ENCODE data around the gene TAF3.

TAF3 gene

DNA sequence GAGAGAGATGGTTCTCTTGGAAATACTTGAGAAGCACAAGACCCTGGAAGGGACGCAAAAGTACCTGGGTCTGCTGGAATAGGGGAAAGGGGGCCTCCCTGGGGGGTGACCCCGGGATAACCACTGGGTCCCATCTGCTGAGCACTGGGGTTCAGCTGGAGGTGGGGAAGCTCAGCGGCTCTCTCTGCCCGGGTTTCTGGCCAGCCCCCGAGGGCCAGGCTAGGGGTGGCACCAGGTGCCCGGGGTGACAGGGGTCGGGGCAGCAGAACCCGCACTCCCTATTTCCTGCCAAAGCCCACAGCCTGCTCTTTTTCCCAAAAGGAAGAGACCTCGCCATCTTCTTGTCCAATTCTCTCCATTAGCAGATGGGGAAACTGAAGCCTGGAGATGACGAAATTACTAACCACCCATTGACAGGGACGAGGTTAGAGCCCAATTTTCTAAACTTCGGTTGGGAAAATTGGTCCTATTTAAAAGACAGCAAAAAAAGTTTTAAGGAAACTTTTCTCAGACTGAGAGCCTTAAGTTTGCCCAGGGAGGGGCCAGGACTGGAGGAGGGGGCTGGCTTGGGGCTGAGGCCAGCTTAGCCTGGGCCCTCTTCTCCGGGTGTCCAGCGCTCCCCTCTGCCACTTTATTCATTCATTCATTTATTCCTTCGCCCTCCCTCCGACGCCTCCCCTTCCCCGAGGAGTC is 218.3 kb downstream of the TAF3 start:
- no peak for FAIRE-seq

DNA sequence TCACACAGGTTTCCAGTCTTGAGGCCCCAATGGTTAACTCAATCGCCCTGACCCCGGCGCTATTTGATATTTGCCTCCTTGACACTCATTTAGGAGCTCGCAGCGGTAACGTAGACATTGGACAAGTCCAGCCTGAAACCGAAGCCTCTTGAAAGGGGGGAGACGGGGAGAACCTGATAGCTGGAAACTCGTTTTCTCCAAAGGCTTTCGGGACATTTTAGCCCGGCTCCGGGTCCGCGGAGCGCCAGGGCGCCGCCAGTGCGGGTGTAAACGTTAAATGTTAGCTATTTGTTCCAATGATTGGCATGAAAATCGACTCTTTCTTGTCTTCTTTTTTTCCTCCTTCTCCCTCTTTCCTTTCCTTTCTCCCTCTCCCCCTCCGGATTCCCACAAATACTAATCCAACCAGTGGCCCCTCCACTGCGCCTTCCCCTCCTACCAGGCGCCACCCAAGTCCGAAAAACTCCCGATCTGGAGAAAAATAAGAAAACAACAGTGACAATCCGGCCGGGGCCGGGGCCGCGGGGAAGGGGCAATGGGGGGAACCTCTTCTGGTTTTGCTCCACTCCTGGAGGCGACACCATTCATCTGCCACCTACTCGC is 219.0 kb downstream of the TAF3 start:
- FAIRE-seq: no peak

DNA sequence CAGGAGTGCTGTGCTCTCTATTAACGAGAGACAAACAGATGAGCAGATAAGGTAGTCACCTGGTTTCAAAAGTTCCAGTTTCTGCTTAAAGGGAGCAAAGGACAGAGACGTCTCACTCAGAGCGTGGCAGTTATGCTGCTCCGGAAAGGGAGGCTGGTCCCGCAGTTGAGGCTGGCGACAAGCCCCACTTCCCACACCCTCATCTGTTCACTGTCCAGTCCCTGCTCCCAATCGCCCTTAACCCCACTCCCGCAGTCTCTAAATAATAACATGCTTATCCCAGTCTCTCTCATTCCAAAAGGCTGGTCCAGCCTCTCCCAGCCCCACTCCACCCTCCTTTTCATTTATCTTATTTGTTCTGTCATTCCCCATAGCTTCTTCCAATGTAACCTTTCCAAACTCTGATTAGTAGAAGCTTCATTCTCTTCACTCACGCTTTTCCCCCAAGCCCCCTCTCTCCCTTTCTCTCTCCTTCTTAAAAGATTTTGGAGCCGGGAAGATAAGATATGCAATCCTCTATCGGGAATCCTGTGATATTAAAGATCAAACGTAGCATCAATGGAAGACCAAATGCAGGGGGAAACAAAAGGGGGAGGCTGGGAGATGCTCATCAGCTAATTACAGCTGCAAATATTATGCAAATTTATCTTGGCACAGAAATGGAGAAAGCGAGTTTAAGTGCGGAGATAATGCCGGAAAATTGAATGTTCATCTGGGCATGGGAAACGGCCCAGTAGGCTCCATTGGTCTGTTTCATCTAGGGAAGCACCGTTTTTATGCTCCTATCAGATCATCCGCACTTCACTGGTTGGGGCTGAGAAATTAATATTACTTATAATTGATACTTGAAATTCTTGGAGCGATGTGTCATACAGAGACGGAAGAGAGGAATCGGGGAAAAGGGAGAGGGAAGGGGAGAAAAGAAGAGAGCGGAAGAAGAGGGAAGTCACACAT is 219.9 kb downstream of the TAF3 start:
- FAIRE-seq: no peak

DNA sequence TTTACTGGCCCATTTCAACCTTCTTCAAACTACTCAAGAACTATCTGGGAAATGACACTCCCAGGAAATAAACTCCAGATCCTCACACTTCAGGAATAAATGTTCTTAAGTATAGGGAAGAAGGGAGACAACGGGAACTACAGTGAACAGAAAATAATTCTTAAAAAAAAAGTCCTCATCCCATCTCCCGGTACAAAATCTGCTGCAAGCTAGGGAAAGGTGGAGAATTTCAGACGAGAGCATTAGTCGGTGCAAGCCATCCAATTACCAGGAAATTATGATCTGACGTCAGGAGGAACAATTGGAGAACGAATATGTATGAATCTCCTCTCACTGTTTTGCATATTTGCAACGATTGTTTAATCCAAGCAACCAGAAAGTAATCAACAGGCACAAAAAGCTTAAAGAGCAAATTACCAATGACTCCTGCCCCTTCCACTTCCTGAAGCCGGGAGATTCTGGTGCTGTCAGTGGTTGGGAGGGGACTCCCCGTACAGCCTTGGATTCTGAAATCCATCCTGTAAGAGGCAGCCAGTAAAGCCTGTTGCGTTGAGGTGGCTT is 221.1 kb downstream of the TAF3 start:
- no peak for FAIRE-seq

DNA sequence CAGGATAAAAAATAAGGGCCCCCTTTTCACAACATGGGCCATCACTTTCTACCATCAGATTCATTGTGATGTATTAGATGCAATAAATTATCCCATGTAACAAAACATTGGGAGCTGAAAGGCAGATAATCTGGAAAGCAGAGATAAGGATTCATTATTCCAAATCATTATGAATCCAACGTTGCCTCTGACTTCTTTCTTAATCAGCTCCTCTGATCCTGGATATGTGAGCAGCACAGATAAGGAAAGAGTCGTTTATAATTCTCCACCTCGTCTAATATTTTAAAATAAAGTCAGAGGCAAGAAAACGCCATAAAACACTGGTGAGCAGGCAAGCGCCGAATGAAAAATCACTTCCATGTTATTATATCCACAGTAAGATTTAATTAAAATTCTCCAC is 222.3 kb downstream of the TAF3 start:
- no peak for FAIRE-seq

DNA sequence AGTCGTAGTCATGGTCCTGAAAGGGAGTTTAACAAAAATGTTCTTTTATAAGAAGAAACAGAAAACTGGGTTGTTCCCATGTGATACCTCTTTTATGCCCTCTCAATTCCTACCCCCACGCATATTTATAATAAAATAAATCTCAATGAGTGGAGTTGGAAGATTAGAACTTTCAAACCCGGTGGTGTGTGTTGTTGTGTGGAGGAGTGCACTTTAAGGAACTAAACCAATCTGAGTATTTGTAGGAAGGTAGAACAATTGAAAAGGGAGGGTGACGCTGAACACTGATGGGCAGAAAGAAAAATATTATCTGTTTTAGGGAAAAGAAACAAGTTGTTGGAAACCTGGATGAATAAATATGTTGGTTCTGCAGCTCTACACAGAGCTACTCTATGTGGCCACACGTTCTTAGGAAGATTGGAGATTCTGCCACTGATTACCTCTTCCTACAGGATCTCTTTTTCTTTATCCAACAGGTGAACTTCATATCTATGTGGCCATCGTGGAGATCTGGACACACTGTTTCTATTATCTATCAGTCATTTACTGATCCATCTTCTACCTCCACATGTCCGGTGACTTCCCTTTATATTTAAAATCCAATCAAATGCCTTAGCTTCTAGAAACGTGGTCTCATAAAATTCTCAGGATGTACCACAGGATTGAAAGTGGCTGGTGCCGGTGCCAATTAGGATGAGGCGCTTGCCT is 223.1 kb downstream of the TAF3 start:
- no peak for FAIRE-seq

DNA sequence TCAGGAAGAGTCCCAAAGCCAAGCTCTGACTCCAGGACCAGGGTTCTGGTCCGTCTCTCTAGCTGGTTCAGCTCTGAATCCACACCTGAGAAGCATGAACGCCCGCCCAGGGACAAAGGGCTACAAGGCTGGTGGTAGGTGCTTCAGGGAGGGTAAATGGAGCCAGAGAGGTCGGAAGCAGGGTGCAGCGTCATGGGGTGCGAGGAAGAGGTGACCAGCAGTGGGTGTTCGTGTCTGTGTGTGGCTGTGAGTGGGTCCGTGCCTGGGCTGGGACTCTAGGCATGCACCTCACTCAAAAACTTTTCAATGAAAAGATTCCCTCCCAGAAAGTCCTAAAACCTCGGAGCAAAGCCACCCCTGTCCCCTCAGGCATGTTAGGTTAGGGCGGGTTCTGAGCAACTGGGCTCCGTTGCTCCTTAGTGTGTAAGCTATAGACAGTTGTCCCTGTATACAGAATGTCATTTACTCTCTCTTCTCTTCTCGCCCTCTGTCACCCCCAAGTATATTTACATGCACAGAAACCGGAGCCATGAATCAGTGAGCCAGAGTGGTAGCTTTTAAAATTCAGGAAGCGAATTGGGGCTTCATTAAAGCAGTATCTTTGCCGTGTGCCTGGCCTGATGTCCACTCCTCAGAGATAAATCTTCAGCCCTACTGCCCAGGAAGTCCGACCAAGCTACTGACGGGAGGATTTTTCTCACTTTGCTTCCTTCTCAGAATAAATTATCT is 223.9 kb downstream of the TAF3 start:
- FAIRE-seq: no peak

DNA sequence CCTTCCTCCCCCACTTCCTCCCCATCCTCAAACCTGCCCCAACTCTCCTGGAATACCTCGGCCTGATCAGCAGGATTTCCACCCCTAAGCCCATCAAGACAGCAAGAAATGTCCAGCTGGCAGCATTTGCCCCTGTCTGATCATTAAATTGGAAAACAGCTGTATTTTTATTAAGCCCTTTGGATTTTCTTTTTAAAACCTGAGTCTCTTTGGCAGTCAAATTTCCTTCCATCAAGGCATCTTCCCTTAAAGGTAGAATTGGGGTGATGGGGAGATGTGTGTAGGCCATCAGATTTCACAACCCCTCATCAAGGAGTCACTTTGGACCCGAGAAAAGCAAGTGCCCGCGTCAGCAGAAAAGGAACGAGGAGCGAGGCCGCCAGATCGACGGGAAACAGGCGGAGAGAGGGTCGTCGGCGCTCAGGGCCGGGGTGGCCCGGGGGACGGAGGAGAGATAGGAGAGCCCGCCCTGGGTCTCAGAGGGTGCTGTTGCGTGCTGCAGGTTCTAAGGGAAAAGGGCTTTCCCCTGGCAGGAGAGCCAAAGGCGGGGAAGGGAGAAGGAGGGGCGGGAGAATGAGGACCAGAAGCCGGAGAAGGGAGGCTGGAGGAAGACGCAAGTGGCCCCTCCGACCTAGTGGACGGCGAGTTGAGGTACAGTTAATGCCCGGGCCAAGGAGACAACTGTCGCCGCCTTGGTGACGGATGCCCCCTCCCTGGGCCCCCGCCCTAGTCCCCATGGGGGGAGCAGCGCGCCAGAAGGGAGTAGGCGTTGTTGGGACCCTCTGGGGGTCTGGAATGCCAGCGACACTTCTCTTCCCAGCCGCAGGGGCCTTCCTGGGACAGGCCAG is 224.6 kb downstream of the TAF3 start:
- FAIRE-seq: no peak

DNA sequence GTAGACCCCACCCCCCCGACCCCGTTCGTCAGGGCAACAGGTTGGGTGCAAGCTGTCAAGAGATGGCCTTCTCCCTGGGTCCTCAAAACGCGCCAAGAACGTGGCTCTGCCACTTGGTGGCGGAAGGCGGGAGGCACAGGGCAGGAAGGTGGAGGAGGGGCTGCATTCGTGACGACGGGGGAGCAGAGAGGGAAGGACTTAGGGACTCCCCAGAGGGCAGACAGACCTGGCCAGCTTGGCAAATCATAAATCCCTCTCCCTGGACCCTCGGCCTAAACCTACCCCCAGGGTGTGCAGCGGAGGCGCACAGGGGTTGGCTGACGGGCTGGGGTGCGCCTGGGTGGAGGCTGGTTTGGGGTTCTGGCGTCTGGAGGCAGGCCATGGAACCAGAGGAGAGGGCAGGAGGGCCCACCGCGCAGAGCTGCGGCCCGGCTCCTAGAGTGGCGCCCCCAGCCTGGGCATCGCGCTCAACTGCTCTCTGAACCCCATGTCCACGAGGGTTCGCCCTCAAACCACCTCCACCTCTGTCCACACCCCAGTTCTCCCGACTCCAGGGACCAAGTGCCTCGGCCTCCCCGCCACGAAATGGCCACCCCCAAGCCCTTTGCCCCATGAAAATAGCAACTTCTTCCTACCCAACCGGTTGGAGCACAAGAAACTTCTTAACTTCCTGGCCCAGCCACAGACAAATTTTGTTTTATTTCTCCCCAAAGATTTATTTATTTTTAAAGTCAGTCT is 225.4 kb downstream of the TAF3 start:
- FAIRE-seq: no peak

DNA sequence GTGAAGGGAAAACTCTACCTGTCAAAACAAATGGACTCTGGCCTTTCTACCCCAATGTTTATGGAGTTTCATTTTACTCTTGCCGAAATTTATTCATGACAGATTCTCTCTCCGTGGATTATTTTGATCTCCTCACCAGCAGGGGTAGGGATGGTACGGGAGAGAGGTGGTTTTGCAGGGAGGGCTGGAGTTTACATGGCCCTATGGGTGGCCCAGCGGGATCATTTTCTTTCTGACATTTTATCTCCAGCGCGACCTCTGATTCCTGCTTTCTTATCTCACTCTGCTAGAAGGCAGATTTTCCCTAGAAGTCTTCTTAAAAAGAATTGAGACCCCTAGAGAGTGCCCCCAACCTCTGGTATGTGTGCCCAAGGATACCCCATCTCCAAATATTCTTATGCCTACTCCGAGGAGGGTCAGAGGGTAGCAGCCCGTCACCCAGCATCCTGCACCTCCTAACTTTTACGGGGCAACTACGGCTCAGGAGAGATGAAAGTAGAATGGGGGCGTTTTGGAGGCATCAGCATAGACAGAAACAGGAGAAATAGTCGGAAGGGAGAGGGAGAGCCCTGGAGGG is 226.1 kb downstream of the TAF3 start:
- no peak for FAIRE-seq

DNA sequence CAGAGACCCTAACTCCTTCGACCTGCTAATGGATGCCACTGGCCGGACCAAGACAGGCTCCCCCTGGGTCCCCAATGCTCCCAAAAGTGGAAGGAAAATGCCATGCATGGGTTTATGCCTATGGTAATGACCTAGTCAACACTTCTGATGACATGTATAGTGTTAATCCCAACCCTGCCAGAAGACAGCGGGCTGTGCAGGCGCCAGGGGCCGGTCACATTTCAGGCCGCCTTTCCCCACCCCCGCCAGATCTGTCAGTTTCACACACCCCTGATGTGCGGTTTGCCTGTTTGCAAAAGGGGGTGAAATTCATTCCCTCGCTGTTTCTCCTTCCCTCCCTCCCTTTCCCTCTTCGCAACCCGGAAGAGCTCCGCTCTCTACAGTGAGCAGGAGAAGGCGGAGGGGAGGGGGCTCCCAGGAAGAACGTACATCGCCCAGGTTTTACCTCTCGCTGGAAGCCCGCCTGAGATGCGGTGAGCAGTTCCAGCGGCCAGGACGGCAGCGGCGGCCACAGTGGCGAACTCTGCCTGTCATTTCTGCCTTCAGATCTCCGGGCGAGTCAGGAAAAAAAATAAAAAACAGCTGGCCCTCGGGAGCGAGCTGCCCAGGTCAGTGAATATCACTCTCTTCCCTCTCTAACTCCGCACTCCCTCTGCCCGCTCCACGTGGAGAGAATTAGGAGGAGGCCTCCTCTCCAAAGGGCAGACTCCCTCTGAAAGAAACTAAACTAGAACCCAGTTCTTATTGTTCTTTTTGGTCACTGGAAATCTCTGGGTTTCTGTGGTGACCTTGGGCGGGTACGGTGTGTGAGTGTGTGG is 226.8 kb downstream of the TAF3 start:
- no peak for FAIRE-seq

DNA sequence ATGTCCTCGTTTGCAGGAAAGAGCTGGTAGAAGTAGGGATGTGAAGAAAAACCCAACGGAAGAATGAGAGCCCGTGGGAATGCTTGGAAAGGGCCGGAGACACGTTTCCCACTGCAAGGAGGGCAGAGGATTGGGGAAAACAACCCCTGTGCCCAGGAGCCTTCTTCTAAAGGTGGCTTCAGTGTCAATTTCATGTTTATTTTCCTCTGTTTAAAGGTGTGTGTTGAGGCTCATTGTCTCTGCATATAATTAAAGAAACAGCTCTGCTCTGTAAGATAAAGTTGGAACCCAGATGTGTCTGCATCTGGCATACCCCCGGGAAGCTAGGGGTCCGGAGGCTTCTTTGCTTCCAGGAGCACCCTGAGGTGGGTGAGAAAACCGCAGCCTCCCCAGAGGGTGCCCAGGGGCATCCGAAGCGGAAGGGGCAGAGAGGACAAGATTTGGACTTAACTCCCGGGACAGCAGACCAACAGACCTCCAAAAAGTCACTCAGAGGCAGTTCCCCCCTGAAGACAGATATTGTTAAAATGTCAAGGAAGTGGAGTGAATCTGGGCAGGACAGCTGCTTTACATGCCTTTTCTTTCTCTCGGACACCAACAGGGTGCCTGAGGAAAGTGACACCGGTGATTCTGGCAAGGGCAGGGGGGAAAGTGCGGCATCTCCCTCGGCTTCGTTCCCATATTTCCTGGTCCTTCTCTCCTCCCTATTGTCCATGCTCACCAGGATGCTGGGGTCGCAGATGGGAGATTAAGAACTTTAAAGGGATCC is 227.6 kb downstream of the TAF3 start:
- FAIRE-seq: no peak

DNA sequence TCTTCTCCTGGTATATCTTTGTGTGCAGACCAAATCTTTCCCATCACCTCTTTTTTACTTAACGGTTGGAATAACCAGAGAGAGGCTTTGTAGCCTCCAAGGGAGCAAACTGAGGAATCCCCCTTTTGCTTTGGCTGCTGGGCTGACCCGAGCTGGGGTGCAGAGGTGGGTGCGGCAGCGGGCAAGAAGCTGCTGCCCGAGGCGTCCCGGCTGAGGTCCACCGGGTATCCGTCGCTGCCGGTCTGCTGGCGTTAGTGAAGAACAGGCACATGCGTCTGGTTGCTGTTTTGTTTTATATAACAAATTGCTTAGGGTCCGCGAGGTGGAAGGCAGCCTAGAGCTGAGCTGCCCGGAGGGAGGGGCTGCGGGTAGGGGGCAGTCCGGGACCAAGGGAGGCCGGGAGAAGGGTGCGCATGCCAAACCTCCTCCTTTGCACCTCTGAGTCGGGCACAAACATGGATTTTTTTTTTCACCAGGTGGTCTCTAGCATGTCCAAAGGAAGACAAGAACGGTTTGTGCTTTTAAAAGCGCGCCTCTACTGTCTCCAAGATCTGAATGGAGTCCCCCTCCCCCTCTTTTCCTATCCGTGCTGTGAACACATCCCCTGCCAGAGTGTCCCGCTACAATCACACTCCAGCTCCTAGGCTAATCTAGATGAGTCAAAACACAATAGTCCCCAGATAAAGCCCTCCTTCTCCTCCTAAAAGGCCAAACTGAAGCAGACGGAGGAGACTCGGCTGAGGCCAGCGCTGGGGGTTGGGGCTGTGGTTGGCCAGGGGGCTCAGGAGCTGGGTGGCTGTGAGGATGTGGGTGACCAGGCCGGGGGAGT is 229.4 kb downstream of the TAF3 start:
- no peak for FAIRE-seq

DNA sequence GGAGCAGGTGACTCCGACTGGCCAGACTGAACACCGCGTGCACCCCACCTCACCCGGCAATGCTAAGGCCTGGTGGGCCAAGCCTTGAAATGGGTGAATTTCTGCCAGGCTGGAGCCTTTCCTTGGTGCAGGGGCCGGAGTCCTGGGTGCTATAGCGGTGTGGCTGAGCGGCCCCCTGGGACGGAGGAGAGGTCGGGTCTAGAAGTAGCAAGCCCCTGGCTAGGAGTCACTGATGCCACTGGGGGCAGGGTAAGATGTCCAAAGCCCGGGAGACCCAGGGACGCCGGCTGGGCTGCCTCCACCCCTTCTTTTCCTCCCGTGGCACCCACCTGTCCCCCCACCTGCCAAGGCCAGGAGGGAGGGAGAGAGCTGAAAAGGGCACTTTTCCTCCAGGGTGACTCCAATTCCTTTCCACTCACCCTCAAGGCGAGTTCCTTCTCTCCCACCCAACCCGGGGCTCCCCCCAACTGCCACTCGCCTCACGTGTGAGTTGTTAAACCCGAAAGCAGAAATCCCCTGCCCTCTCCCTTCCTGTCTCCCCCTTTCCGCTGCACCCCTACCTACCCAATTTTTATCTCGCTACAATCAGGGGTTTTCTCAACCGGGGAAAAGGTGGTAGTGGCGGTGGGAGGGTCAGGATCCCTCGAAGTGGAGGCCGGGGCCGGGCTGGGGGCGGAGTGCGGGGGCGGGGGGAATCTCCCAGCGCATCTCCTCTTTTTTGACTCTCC is 230.1 kb downstream of the TAF3 start:
- FAIRE-seq: no peak

DNA sequence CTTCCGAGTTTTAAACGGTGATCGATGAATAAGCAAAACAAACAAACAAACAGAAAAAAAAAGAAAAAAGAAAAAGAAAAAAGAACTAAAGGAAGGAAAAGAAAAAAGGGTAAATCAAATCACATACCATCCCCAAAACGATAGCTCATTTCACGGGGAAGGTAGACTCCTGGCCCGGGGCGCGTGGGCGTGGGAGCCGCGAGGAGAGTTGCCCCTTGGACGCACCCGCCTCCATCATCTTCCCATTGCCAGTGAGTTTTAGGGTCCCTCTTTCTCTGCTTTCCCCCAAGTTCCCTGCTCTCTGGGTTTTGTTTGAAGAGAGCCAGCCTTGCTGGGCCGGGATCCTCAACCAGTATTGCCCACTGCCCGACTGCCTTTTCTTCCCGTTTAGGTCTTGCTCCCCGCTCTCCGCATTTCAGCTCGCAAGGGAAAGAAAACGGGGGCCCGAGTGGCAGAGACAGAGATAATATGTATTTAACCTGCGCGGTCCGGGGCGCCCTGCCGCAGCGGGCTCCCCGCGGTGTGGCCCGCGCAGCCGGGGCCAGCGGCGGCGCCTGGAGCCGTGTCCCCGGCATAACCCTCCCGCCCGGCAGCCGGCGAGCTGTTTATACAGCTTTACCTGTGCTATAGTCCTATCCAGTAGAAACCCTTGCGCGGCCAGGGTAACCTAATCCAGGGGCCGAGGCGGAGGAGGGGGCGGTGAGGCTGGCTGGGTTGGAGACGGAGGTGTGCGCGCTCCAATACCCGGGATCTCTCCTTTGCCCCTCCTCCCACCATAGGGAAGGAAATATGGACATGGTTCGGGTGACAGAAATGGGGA is 230.9 kb downstream of the TAF3 start:
- FAIRE-seq: no peak

Data from endometrium (tissue), 2 donors.